Stimulated activated CD8-positive, alpha-beta memory T cell treated with anti-CD3 and anti-CD28 coated beads, Interleukin-2, amount 100 ng/mL, for 1 hour (primary cell): ENCODE measurements around the gene MAJIN.
A peak's percentile ranks its signal among the peaks of the same experiment; 100 is the strongest.
"Not testable (repeated sequence)": the region's sequence is repeated elsewhere in the genome, so short reads cannot be mapped to it uniquely, and the experiment has no call there.

Experiments
- DNase-seq, 2 donors: peaks; one replicate each; pipeline ENCODE4 v3.0.0-alpha.2; 2020; ENCODE audit warnings: low read depth in 2 of 2

The MAJIN gene, protein sequence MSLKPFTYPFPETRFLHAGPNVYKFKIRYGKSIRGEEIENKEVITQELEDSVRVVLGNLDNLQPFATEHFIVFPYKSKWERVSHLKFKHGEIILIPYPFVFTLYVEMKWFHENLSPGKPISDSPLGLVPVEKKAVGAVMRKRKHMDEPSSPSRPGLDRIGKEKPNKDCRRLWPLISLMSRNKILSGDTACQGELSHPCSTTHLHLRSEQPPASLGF

DNA sequence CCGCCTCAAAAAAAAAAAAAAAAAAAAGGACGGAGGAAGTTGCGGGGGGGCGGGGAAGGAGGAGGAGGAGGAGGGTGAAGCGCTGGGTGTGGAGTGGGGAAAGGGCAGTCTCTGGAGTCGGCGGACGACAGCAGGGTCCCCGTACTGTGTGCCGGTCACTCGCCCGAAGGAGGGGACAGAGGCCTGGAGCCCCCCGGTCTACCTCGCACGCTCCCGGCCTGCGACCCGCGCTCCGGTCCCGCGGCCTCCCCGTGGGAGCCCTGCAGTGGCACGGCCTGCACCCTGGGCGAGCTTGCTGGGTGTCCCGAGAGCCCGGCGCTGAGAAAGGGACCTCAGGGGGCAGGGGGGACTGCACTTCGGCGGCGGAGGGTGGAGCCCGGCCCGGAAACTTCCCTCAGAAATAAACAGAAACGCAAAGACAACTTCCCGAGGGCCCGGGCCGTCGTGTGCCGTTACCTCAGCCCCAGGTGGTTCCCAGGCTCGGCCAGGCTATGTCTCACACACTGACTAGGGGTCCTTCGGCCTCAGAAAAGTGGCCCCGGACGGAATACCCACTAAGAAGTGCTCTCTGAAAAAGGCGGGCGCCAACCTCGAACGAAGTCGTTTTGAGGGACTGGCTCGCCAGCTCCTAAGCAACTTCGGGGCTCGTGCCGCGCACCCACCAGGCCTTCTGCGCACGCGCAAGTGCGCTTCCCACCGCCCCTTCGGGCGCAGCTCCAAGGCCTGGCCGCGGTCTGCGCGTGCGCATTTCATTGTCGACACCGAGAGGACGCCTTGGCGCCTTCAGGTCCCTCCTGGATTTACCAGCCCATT, at the start of gene MAJIN:
TSS of gene MAJIN (minus strand) at position 688 of the 813 bp plus-strand sequence. CDS start 12,703 bp downstream, outside the sequence.
- peak; percentile 72 to 86 for DNase-seq

- no peak for DNase-seq
Observed at GRCh38 chr11:65021509-65021908, 49.6 kb upstream of the MAJIN start.

GRCh38 chr11:65021003-65021402, 49.1 kb upstream of the MAJIN start:
- no peak for DNase-seq

DNA sequence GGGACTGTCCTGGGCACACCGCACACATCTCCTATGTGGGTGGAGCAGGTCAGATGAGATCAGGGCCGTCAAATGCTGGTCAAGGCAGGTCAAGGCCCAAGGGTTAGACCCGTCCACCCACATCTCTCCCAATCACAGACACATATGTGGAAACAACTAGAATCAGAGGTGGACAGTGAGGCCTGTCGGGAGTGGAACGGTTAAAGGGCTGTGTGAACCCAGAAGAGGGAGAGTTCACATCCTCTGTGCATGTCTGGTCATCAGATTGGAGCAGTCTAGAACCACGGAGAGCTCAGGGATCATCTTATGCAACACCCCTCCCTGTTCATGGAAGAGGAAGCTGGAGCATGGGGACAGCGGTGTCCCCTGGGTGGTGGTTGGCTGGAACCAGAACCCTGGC, 47.9 kb upstream of the MAJIN start:
- DNase-seq: no peak

DNA sequence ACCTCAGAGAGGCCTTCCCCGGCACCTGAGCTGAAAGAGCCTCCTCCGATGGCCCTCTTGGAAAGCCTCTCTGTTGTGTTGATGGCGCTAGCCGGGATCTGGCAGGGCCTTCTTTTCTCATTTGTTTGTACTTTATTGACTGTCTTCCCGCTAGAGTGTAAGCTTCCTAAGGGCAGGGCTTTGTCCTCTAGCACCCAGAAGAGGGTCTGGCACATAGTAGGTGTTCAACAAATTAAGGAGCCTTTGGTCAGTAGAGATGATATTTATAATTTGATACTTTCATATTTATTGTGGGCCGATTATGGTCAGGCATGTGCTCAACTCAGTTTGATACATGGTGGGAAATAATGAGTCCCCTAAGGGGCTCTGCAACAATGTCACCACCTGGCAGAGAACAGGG, 46.0 kb upstream of the MAJIN start:
- DNase-seq: no peak

- no peak for DNase-seq
Observed at GRCh38 chr11:65016705-65017104, 44.8 kb upstream of the MAJIN start.

GRCh38 chr11:65014726-65015227, 42.9 kb upstream of the MAJIN start:
- no peak for DNase-seq

DNA sequence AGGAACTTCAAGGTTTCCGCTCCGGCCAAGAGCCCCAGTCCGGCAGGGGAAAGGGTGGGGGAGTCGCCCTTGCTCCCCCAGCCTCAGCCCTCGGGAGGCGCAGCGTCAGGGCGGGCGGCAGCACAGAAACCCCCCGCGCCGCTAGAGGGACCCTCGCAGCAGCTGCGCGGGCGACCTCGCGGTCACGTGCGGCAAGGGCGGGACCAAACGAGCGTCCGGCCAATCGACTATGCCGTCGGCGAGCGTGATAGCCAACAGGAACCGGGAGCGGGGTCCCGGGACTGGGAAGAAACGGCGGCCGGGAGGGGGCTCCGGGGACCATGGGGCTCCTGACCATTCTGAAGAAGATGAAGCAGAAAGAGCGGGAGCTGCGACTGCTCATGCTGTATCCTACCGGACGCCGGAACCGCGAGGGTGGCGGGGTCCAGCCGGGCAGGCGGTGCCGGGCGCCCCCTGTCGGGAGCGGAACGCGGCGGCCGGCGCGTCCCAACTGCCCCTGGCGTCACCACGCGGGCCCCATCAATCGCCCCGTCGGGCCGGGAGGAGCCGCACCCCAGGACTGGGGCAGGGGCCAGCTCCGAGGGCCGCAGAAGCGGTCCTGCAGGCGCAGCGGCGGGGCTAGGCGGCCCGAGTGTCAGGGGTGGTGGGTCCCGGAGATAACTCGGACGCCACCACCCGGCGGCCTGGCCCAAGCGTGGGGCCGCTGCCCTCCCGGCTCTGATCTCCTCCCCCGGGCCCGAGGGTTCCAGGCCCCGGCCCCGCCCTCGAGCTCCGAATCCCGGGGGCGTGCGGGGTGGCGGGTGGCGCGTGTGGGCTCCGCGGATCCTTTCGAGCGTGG, 42.2 kb upstream of the MAJIN start, which contains the start of gene ARL2:
TSS of gene ARL2 (plus strand) at position 273 of the 838 bp plus-strand sequence. CDS start at position 321, 48 bp downstream.
- DNase-seq: peak; percentile 74 to 77

DNA sequence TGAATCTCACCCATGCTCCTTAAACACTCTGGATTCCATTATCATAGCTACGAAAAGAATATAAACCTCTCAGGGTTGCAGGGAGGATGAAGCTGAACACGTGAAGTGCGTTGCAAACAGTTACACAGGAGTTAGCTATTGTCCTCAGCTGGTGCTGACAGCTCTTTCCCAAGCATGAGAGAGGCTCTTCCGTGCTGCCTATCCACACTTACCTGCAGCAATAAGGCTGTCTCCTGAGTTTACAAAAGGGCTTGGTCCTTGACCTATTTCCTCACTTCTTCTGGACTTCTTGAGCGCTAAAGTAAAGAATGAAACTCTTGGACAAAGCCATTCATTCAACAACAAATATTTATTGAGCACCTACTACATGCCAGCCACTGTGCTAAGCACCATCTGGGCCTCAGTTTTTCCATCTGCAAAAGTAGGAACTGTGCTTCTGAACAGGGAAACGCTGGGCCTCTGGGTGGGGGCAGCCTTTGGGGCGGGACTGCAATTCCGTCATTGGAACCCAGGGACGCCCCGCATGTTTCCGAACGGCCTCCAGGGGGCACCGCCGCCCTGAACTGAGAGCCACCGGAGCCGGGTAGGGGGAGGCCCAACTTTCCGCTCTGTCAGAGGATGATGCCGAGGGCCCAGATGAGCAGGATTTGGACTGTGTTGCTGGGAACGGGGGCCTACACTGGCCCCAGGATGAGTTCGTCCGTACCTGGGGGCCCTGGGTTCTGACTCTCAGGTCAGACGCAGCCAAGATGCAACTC, 41.4 kb upstream of the MAJIN start:
- peak; percentile 77 to 81 for DNase-seq

DNA sequence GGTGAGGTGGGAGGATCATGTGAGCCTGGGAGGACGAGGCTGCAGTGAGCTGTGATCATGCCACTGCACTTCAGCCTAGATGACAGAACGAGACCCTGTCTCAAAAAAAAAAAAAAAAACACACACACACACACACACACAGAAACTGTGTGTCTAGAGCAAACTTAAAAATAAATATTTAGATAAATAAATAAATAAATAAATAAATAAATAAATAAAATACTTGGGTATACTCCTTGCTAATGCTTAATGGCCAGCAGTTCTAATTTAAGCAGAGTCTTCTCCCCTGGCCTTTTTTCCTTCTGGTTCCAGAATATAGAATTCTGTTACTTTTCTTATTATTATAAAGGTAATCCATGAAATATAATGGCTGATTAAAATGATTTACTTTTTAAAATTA, 37.0 kb upstream of the MAJIN start:
- DNase-seq: no peak

- no peak for DNase-seq
Observed at GRCh38 chr11:65008016-65008415, 36.1 kb upstream of the MAJIN start.

GRCh38 chr11:65003968-65004367, 32.1 kb upstream of the MAJIN start:
- DNase-seq: not testable (repeated sequence)

GRCh38 chr11:65003282-65003681, 31.4 kb upstream of the MAJIN start:
- DNase-seq: no peak

DNA sequence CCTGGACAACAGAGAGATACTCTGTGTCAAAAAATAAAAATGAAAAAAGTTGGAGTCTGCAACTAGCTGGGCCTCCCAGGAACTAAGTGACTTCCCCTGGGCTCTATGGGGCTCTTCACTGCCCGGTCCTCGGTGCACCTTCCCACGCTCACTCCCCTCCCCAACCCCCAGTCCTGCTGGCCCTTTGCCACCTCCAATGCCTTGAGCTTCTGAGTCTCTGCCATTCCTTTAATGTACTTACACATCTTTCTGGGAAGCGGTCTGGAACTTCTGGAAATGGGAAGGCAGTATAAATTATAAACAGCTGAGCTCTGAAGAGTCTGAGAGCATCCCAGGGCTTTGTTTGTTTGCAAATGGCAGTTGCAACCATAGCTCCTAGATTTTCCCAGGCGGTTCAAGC, 30.8 kb upstream of the MAJIN start:
- DNase-seq: no peak

DNA sequence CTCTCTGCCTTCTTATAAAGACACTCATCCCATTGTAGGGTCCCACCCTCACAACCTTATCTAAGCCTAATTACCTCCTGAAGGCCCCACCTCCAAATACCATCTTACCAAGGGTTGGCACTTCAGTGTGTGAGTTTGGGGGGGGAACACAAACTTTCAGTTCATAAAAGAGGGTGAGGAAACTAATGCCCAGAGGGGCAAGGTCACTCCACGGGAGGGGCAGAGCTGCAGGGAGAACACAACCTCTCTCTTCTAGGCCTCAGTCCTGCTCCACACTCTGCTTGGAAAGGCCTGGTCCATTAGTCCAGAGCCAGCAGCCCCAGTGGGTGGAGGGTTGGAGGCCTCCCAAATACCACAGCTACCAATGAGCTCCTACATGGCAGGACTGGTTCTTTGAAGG, 27.6 kb upstream of the MAJIN start:
- no peak for DNase-seq

DNA sequence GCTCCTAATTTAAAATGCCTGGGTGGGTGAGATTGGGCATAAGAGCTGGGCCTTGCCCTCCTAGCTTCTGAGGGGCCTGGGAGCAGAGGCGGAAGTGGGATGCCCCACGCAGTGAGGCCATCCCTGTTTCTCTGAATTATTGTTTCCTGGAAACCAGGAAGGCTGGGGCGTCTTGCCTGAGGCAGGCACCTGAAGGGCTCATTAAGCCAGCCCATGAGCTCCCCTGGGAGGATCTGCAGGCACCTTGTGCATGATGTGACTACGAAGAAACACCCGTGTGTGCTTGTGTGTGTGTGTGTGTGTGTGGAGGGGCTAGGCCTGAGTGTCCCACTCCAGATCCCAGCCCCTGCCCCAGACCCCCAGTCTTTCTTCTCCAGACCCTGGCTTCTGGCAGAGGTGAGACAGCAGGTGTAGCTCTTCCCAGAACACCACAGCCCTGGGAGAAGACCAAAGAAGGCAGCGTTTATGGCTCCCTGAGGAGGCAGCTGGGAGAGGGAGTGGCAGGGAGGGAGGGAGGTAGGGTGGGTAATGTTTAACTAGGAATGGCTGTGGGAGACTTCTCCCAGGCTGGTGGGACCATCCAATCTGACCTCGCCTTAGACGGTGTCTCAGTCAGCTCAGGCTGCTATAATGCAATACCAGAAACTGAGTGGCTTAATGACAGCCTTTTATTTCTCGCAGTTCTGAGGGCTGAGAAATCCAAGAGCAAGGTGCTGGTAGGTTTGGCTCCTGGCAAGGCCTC, 27.0 kb upstream of the MAJIN start:
- no peak for DNase-seq

- DNase-seq: no peak
Observed at GRCh38 chr11:64998141-64998540, 26.2 kb upstream of the MAJIN start.

GRCh38 chr11:64996710-64997380, 24.9 kb upstream of the MAJIN start, which contains the start of gene BATF2:
Gene BATF2 (minus strand): TSS chr11:64996971. CDS start chr11:64996914, 57 bp downstream.
- DNase-seq: no peak

GRCh38 chr11:64996327-64996709, 24.4 kb upstream of the MAJIN start:
- no peak for DNase-seq

DNA sequence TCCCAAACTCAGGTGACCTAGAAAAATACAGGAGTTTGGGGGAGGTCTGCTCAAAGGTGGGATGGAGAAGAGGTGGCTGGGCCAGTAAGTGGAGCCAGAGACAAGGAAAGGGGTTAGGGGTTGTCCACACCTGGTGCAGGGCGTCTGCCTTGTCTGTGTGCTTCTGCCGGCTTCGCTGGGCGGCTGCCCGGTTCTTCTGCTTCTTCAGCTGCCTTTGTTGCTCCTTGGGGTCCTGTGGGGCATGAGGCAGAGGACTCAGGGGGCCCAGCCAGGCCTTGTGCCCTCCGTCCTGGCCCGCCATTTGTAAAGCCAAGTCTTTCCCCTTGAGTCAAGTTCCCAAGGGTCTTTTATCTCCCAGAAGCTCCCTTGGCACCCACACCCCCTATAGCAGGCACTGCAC, 22.4 kb upstream of the MAJIN start:
- no peak for DNase-seq
